ENCODE results near the gene TRMO.

TRMO gene

DNA sequence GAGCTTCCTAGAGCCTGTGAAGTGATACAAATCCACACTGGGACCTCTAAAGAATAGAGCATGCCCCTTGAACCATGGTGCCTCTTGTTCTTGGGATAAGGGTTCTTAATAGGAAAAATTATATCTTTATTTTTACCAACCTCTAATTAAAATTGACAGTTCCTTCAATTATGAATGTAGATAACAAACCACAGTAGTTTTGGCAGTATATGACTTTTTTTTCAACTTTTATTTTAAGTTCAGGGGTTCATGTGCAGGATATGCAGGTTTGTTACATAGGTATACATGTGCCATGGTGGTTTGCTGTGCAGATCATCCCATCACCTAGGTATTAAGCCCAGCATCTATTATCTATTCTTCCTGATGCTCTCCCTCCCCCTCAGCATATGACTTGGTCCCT is 14.7 kb upstream of the TRMO start:
- no peak for DNase-seq

DNA sequence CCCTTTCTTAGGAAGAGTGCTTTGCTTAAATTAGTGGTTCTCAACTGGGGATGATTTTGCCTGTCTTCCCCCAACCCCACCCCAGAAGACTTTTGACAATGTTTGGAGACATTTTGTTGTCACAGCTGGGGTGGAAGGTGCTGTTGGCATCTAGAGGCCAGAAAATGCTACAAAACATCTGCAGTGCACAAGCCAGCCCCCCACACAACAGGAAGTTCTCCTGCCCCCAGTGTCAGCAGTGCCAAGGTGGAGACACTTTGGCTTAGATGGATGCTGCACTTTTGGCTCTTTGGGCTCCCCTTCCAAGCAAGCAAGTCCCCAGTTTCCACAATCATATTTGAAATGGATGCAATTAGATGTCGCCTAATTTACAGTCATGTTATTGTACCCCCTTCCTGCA is 13.0 kb upstream of the TRMO start:
- DNase-seq: no peak

GRCh38 chr9:97934321-97935115 is 12.2 kb upstream of the TRMO start:
- DNase-seq: no peak

DNA sequence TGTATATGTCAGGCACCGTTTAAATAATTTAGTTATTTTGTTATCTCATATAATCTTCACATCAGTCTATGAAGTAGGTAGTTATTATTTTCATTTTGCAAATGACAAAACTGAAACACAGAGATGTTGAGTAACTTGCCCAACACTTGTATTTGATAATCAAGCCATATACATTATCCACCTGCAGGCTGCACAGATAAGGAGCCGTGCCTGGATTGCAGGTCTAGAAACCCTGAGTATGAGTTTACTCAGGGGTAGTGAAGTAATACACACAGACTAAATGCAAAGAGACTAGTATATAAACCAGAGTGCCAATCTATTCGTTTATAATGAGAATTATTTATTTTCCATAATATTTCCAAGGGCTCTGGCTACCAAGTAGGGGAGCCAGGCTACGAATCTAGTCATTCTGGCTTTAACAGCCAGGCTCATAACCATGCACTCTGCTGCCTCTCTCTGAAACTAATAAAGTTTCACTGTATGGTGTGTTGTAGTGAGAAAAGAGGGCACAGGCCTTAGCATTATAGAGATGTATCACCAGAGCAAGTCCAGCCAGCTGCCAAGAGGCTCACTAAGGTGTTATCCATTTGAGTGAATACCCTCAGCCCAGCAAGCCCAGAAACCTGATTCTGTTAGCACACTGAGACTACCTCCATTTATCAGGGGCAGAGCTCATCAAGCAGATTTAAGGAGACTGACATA is 11.1 kb upstream of the TRMO start:
- DNase-seq: no peak

GRCh38 chr9:97930972-97931371 is 8.7 kb upstream of the TRMO start:
- DNase-seq: no peak

DNA sequence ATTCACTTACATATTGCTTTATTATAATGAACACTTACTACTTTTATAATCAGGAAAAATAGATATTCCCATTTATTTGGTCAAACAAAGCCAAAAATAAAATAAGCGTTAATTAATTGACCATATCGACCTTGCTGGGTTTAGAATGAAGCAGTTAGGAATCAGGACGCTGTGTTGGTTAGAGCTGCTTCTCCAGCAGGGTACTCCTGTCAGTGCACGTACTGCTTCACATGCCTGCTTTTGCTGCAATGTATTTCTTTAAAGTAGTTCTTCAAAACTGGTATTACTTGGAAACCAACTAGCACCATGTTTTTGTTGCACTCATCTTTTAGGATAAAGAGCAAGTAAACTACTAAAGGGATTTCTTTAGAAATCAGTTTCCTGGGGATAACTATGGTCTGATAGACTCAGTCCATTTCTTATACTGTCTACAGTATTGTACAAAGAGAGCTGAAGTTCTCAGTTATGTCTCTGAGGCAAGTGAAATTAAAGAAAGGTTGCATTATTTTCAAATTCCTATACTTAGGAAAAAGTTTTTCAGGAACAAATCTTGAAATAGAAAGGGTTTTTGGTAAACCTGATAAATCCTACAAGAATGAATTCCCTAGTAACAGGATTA is 6.8 kb upstream of the TRMO start:
- DNase-seq: no peak

DNA sequence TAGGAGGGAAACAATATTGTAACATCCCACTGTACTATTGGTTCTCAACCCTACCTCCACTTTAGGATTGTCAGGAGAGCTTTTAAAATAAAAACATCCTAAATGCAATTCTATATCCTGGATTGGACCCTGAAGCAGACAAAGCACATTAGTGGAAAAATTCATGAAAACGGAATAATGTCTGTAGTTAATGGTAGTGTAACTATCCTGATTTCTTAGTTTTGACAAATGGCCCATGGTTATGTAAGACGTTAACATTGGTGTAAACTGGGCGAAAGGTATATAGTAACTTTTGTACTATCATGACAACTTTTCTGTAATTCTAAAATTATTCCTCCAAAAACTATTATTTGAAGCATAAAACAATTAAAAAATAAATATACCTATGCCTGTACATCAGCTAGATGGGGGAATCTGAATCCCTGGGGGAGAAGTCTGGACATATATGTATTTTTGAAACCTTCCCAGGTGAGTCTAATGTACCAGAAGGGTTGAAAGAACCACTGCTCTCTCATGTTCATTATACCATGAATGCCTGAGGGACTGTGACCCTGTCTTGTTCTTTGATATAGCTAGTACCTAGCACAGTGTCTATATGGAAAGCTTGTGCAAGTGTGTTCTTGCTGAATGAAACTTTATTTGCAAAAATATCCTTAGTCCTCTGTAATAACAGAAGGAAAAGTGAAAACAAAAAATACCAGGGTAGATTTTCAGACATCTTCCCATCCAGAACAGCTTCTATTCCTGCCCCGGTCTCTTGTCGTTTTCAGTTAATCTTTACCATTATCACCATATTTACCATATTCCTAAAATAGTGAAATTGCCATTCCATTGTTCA is 3.4 kb upstream of the TRMO start:
- DNase-seq: no peak

GRCh38 chr9:97924386-97924785 is 2.1 kb upstream of the TRMO start:
- no peak for DNase-seq

- DNase-seq: peak; percentile 47
These were observed 1.3 kb upstream of the TRMO start for GRCh38 chr9:97923529-97924108.

DNA sequence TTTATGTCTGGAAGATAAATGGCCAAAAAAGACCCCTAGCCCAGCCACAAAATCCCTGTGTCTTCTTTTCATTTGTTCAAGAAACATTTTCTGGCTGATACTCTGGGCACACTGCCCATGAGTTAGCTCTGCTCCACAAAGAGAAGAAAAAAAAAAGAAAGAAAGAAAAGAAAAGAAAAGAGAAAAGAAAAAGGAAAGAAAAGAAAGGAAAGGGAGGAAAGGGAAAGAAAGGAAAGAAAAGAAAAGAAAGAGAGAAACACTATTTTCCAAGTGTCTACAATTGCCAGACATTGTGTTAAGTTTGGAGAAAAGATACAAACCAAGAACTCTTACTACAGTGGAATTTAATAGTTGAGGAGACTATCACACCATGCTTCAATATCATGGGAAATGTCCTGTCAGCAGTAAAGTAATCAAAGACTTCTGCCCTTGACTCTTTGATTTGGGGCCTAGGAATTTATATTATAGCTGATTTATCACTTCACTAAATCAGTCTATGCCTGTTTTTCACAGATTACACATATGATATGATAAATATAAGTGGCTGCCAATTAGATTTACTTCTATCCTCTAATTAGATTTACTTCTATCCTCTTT is 3.0 kb downstream of the TRMO start:
- DNase-seq: no peak

DNA sequence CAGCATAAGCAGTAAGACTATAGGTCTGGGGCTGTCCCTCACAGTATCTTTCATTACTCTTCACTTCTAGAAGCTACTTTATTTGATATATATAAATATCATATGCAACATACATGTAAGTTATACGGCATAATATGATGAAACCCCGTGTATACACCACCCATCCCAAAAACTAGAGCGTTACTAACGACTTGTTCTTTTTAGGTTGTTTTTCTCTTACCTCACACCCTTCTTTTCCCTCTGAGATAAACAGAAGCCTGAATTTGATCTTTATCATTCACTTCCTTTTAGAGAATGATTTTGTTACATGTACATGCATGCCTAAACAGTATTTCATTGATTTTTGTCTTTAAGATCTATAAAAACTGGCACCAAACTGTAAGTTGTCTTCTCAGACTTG is 3.7 kb downstream of the TRMO start:
- DNase-seq: no peak

DNA sequence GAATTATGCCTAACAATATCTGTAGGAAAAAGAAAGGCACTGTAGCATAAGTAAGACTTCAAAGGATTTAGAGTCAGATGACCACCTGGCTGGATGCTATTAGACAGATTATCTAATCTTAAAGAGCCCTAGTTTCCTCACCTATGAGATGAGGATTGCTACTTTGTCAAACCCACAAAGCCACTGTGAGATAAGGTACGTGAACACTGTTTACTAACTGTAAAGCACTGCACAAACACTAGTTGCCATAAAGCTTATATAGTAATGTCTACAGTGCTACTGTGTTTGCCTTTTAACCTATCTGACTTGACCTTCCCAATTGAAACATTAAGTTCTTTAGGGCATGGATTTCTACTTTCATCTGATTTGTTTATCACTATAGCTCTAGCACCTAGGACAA is 10.3 kb downstream of the TRMO start:
- no peak for DNase-seq

DNA sequence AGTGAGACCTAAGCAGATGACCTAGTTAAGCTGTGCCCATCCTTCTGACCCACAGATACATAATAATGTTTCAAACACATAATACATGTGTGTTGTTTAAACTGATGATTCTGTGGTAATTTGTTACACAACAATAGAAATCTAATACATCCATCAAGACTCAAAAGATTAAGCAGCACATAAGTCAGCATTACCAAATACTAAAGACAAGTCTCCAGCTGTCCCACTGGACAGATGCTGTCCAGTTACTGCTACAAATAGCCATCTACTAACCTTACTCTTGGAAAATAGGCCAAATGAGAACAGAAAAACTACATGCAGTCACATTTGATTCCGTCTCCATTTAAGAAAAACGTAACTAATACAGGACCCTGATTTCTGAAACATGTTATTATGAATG is 10.8 kb downstream of the TRMO start:
- DNase-seq: no peak

DNA sequence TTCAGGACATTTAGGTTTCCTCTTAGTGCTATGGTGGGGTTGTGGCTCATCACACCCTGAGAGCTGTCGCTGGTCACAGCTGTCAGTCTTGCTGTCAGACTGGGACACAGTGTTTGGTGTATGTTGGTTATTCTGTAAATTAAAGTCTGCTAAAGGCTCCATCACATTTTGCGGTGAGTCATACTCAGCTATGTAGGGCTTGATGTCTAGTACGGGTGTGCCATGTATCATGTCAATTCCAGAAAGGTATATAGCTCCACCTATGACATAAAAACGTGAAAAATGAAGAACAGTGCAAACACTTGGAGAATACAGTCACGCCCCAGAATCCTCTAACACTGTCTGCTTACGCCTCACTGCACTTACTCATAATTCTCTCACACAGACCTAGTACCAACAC is 11.9 kb downstream of the TRMO start:
- no peak for DNase-seq

GRCh38 chr9:97908705-97909104 is 13.6 kb downstream of the TRMO start:
- no peak for DNase-seq

DNA sequence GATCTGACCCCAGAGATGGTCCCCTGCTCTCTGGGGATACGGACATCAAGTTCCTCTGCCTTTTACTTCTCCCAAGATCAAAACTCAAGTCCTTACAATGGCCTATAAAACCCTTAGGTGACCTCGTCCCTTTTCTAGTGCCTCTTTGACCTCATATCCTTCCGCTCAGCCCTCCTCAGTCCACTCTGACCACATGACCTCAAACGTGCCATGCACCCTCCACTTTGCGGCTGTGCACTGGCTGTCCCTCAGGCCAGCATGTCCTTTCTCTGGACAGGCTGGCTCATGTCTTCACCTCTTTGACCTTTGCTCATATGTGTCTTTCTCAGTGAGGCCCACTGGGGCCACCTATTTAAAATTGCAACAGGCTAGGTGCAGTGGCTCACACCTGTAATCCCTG is 14.7 kb downstream of the TRMO start:
- DNase-seq: no peak

- no peak for DNase-seq
These were observed 15.3 kb downstream of the TRMO start for GRCh38 chr9:97907046-97907445.

- DNase-seq: no peak
These were observed 16.0 kb downstream of the TRMO start for GRCh38 chr9:97906236-97906831.

DNA sequence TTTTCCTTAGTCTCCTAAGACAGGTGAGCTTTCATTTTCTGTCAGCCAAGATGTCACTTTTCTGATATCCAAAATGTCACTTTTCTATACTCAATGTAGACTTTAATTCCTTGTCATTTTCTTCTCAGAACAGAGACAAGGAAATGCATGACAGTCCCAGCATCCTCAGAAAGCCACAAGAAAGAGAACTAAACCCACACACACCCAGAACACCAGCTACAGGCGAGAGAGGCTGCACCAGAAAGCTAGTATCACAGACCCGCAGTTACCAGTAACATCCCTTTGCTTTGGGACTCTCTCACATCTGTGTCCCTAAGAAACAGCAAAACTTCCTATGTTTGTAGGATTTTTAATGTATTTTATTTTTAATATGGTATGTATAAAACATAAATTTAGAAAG is 17.1 kb downstream of the TRMO start:
- no peak for DNase-seq

- DNase-seq: no peak
These were observed 17.6 kb downstream of the TRMO start for GRCh38 chr9:97904725-97905124.

- DNase-seq: no peak
These were observed 19.1 kb downstream of the TRMO start for GRCh38 chr9:97903177-97903576.

All from DMS79 (cell line).